H9 (cell line): ENCODE measurements around the gene METTL21C. TPM values are rescaled to one million over a fixed set of nuclear protein-coding genes. Genes with fewer than 3 reads are reported as not detected.

Source experiments
- DNase-seq: peaks from one replicate; pipeline ENCODE4 v3.0.0-alpha.2; 2017
- H2AFZ ChIP-seq: one replicate; pipeline ENCODE4 v1.6.1; 2013; ENCODE audit warnings: mild to moderate bottlenecking, low read length, control low read depth, moderate library complexity
- H2AK5ac ChIP-seq: 2 replicates; pipeline ENCODE4 v1.6.1; 2013; ENCODE audit warnings: low read length, control low read depth, mixed read lengths; ENCODE audit not compliant: insufficient read length
- H2BK120ac ChIP-seq: one replicate; pipeline ENCODE4 v1.6.1; 2013; ENCODE audit warnings: low read depth, mild to moderate bottlenecking, low read length, control low read depth, inconsistent platforms; ENCODE audit not compliant: poor library complexity, severe bottlenecking
- H2BK12ac ChIP-seq: 2 replicates; pipeline ENCODE4 v1.6.1; 2013; ENCODE audit warnings: low read length, control low read depth, mixed read lengths, low read depth; ENCODE audit not compliant: insufficient read length
- H2BK15ac ChIP-seq: 2 replicates; pipeline ENCODE4 v1.6.1; 2013; ENCODE audit warnings: low read depth, low read length, control low read depth
- H2BK20ac ChIP-seq: one replicate; pipeline ENCODE4 v1.6.1; 2013; ENCODE audit warnings: low read depth, mild to moderate bottlenecking, low read length, control low read depth, inconsistent platforms; ENCODE audit not compliant: poor library complexity, severe bottlenecking
- H2BK5ac ChIP-seq: 2 replicates; pipeline ENCODE4 v1.6.1; 2013; ENCODE audit warnings: low read length, control low read depth, mixed read lengths; ENCODE audit not compliant: insufficient read length
- H3K14ac ChIP-seq: 2 replicates; pipeline ENCODE4 v1.6.1; 2013; ENCODE audit warnings: low read length, control low read depth; ENCODE audit not compliant: insufficient read depth
- H3K18ac ChIP-seq: 2 replicates; pipeline ENCODE4 v1.6.1; 2013; ENCODE audit warnings: low read depth, mild to moderate bottlenecking, mixed read lengths, low read length, control low read depth; ENCODE audit not compliant: insufficient read length
- H3K23ac ChIP-seq: 2 replicates; pipeline ENCODE4 v1.6.1; 2013; ENCODE audit warnings: low read length, control low read depth, mixed read lengths, low read depth; ENCODE audit not compliant: insufficient read length
- H3K23me2 ChIP-seq: 2 replicates; pipeline ENCODE4 v1.6.1; 2013; ENCODE audit warnings: low read depth, mild to moderate bottlenecking, mixed read lengths, low read length, control low read depth; ENCODE audit not compliant: insufficient read length, poor library complexity, severe bottlenecking
- H3K27ac ChIP-seq: 2 replicates; pipeline ENCODE4 v1.5.1; 2013; ENCODE audit warnings: low read length, control low read depth, mixed read lengths, low read depth; ENCODE audit not compliant: insufficient read length
- H3K27me3 ChIP-seq: 2 replicates; pipeline ENCODE4 v1.6.1; 2013; ENCODE audit warnings: low read length, control low read depth, inconsistent platforms; ENCODE audit not compliant: insufficient read depth
- H3K4ac ChIP-seq: 2 replicates; pipeline ENCODE4 v1.6.1; 2013; ENCODE audit warnings: low read depth, mild to moderate bottlenecking, control low read depth, inconsistent platforms, low read length, moderate library complexity
- H3K4me1 ChIP-seq: 2 replicates; pipeline ENCODE4 v1.6.1; 2013; ENCODE audit warnings: low read length, control low read depth, inconsistent platforms; ENCODE audit not compliant: insufficient read depth
- H3K4me2 ChIP-seq: 2 replicates; pipeline ENCODE4 v1.6.1; 2013; ENCODE audit warnings: low read length, control low read depth, mixed read lengths; ENCODE audit not compliant: insufficient read length, insufficient read depth
- H3K56ac ChIP-seq: 2 replicates; pipeline ENCODE4 v1.6.1; 2013; ENCODE audit warnings: low read depth, mild to moderate bottlenecking, mixed read lengths, low read length, control low read depth; ENCODE audit not compliant: insufficient read length
- H3K79me1 ChIP-seq: 2 replicates; pipeline ENCODE4 v1.6.1; 2013; ENCODE audit warnings: low read depth, mild to moderate bottlenecking, moderate library complexity, low read length, control low read depth, inconsistent platforms; ENCODE audit not compliant: insufficient read depth, poor library complexity, severe bottlenecking
- H3K79me2 ChIP-seq: 2 replicates; pipeline ENCODE4 v1.6.1; 2013; ENCODE audit warnings: low read length, control low read depth, inconsistent platforms; ENCODE audit not compliant: insufficient read depth
- H3K9ac ChIP-seq: 2 replicates; pipeline ENCODE4 v1.6.1; 2013; ENCODE audit warnings: low read length, control low read depth, mixed read lengths; ENCODE audit not compliant: insufficient read length; ENCODE audit errors: extremely low read depth
- H3K9me3 ChIP-seq: one replicate; pipeline ENCODE4 v1.6.1; 2013; ENCODE audit warnings: low read depth, low read length, inconsistent platforms; ENCODE audit not compliant: control insufficient read depth
- H3T11ph ChIP-seq: one replicate; pipeline ENCODE4 v1.6.1; 2013; ENCODE audit warnings: mild to moderate bottlenecking, low read length, control low read depth, inconsistent platforms
- H4K20me1 ChIP-seq: one replicate; pipeline ENCODE4 v1.6.1; 2013; ENCODE audit not compliant: control insufficient read depth, insufficient read length, insufficient read depth
- H4K5ac ChIP-seq: 2 replicates; pipeline ENCODE4 v1.6.1; 2013; ENCODE audit warnings: low read depth, mild to moderate bottlenecking, mixed read lengths, low read length, control low read depth; ENCODE audit not compliant: insufficient read length
- H4K8ac ChIP-seq: replicated peaks from 2 replicates; pipeline ENCODE4 v1.6.1; 2013; ENCODE audit warnings: low read length, control low read depth, mixed read lengths, low read depth; ENCODE audit not compliant: insufficient read length
- H4K91ac ChIP-seq: 2 replicates; pipeline ENCODE4 v1.6.1; 2013; ENCODE audit warnings: low read depth, mild to moderate bottlenecking, moderate library complexity, mixed read lengths, low read length, control low read depth; ENCODE audit not compliant: insufficient read length
- H3K27ac Mint-ChIP-seq, 3 experiments: 2 replicates in 2 of 3; 3 replicates in 1 of 3; pipeline ENCODE4 v1.8.0; 2020 to 2021; ENCODE audit warnings: mixed read lengths in 3 of 3, mild to moderate bottlenecking in 1 of 3, moderate library complexity in 1 of 3
- H3K27me3 Mint-ChIP-seq: 2 replicates; pipeline ENCODE4 v1.8.0; 2021; ENCODE audit warnings: low read depth, mild to moderate bottlenecking, moderate library complexity, mixed read lengths
- H3K36me3 Mint-ChIP-seq, 3 experiments: 2 replicates in 2 of 3; 3 replicates in 1 of 3; pipeline ENCODE4 v1.8.0; 2020 to 2021; ENCODE audit warnings: low read depth in 3 of 3, mixed read lengths in 3 of 3; ENCODE audit not compliant: insufficient read depth in 1 of 3
- H3K4me1 Mint-ChIP-seq, 2 experiments: 2 replicates each; pipeline ENCODE4 v1.8.0; 2020; ENCODE audit warnings: mixed read lengths in 2 of 2
- H3K4me3 Mint-ChIP-seq, 2 experiments: 2 replicates in 1 of 2; 3 replicates in 1 of 2; pipeline ENCODE4 v1.8.0; 2020 to 2021; ENCODE audit warnings: mild to moderate bottlenecking in 2 of 2, mixed read lengths in 2 of 2, moderate library complexity in 1 of 2
- H3K9me3 Mint-ChIP-seq, 2 experiments: 2 replicates in 1 of 2; 3 replicates in 1 of 2; pipeline ENCODE4 v1.8.0; 2020; ENCODE audit warnings: mild to moderate bottlenecking in 2 of 2, mixed read lengths in 2 of 2, moderate library complexity in 1 of 2
- CTCF ChIP-seq: fragments of 200-600 bp; sonication (generic); conservative IDR thresholded peaks from 3 replicates; pipeline ENCODE4 v1.8.0; 2021; ENCODE audit warnings: antibody characterized with exemption, mild to moderate bottlenecking
- WGBS: extraction: QIAGEN DNeasy Blood & Tissue Kit; methylation state at CpG from one replicate; pipeline ENCODE4 v1.1.7; 2013; ENCODE audit warnings: missing lambda C conversion rate, low lambda C conversion rate, mixed read lengths; ENCODE audit not compliant: insufficient read length; ENCODE audit errors: extremely low coverage; 5-methylcytosine and 5-hydroxymethylcytosine counted together
- total RNA-seq: library from RNA; stranded (reverse); gene quantifications from 2 replicates; pipeline ENCODE4 v1.2.1, GENCODE V29; 2021

METTL21C gene
- total RNA-seq, 1 experiment from 2014 or later: not detected

- no peak overlapping the region for H3K4me2 ChIP-seq
- H3K27me3 ChIP-seq: no peaks in the 10 kb centered on the region
- no peak overlapping the region for H2AK5ac ChIP-seq
- no peak overlapping the region for H4K5ac ChIP-seq
- Mint-ChIP-seq H3K27ac (no peak overlapping the region), H3K27me3 (no peaks in the 10 kb centered on the region; the same call in 1 of the 2 replicates), H3K9me3 (peaks cover 28 to 30% of the 10 kb centered on the region in 2 experiments), H3K4me1 (peaks cover 4 to 5% of the 10 kb centered on the region in 2 experiments; a peak in 3 of 4 replicates), H3K4me3 (no peak overlapping the region), H3K36me3 (peaks cover 61 to 86% (median 66%) of the 10 kb centered on the region in 3 experiments)
- H4K91ac ChIP-seq: no peak overlapping the region
- no peak overlapping the region for H4K8ac ChIP-seq
- DNase-seq: no peak
- no peak overlapping the region for H3K56ac ChIP-seq
- TF ChIP-seq CTCF: no peak
- no peak overlapping the region for H2BK120ac ChIP-seq
- no peak overlapping the region for H3T11ph ChIP-seq
- H3K18ac ChIP-seq: no peak overlapping the region
- H3K23ac ChIP-seq: no peak overlapping the region
- no peak overlapping the region for H3K27ac ChIP-seq
- H4K20me1 ChIP-seq: no peaks in the 10 kb centered on the region
- H3K4ac ChIP-seq: no peak overlapping the region
- no peak overlapping the region for H3K9ac ChIP-seq
- H2AFZ ChIP-seq: no peak overlapping the region
- H3K14ac ChIP-seq: no peak overlapping the region
- H3K23me2 ChIP-seq: no peaks in the 10 kb centered on the region
- H2BK15ac ChIP-seq: no peak overlapping the region
- H3K4me1 ChIP-seq: no peaks in the 10 kb centered on the region
- no peaks in the 10 kb centered on the region for H3K79me2 ChIP-seq
- H3K9me3 ChIP-seq: no peaks in the 10 kb centered on the region
- H3K79me1 ChIP-seq: no peaks in the 10 kb centered on the region
- WGBS: no CpG with 5 or more reads among the region's 5 CpGs
- no peak overlapping the region for H2BK20ac ChIP-seq
- no peak overlapping the region for H2BK12ac ChIP-seq
- no peak overlapping the region for H2BK5ac ChIP-seq
Measured at GRCh38 chr13:102670130-102670529, 24.7 kb downstream of the METTL21C start.
